KMS-11 (cell line): ENCODE measurements around the gene MAP7.

Experiments used
- H2AFZ ChIP-seq: fragments of 200-600 bp; sonication (generic); 2 replicates; pipeline ENCODE4 v1.6.1; 2016; ENCODE audit warnings: antibody characterized with exemption, mixed run types, low read depth
- H3K27ac ChIP-seq: fragments of 200-600 bp; sonication (generic); 2 replicates; pipeline ENCODE4 v1.6.1; 2016; ENCODE audit warnings: mild to moderate bottlenecking, mixed run types
- H3K27me3 ChIP-seq: fragments of 200-600 bp; sonication (generic); 2 replicates; pipeline ENCODE4 v1.6.1; 2017; ENCODE audit warnings: mild to moderate bottlenecking, low read depth, mixed run types, moderate library complexity; ENCODE audit not compliant: insufficient read depth
- H3K36me3 ChIP-seq: fragments of 200-600 bp; sonication (generic); 2 replicates; pipeline ENCODE4 v1.6.1; 2017; ENCODE audit warnings: mild to moderate bottlenecking, mixed run types; ENCODE audit not compliant: insufficient read depth
- H3K4me1 ChIP-seq: fragments of 200-600 bp; sonication (generic); 2 replicates; pipeline ENCODE4 v1.6.1; 2016; ENCODE audit warnings: mild to moderate bottlenecking, low read depth, mixed run types; ENCODE audit not compliant: poor library complexity, severe bottlenecking
- H3K4me2 ChIP-seq: fragments of 200-600 bp; sonication (generic); 2 replicates; pipeline ENCODE4 v1.7.0; 2016; ENCODE audit warnings: mild to moderate bottlenecking, mixed run types
- H3K4me3 ChIP-seq: fragments of 200-600 bp; sonication (generic); IDR thresholded peaks from 2 replicates; pipeline ENCODE4 v1.6.1; 2017; ENCODE audit warnings: low read depth, low read length, mixed read lengths; ENCODE audit not compliant: insufficient read depth
- H3K79me2 ChIP-seq: fragments of 200-600 bp; sonication (generic); 2 replicates; pipeline ENCODE4 v1.6.1; 2016; ENCODE audit warnings: low read depth, mixed run types; ENCODE audit not compliant: insufficient read depth
- H3K9ac ChIP-seq: fragments of 200-600 bp; sonication (generic); 2 replicates; pipeline ENCODE4 v1.6.1; 2016; ENCODE audit warnings: mild to moderate bottlenecking, mixed run types
- H4K20me1 ChIP-seq: fragments of 200-600 bp; sonication (generic); 2 replicates; pipeline ENCODE4 v1.6.1; 2016; ENCODE audit warnings: mild to moderate bottlenecking, mixed run types; ENCODE audit not compliant: insufficient read depth
- CTCF ChIP-seq: fragments of 200-600 bp; sonication (generic); conservative IDR thresholded peaks from 2 replicates; pipeline ENCODE4 v1.6.1; 2017; ENCODE audit warnings: low read depth, mild to moderate bottlenecking, antibody characterized with exemption, low read length, moderate library complexity, mixed read lengths

The MAP7 gene

GRCh38 chr6:136463743-136464142 lies 86.5 kb downstream of the MAP7 start:
- TF ChIP-seq CTCF = no peak
- Histone ChIP-seq H3K9ac (no peak overlapping the region), H2AFZ (peak overlapping the region; percentile 5; the same call in 1 of the 2 replicates), H3K27me3 (no peaks in the 10 kb centered on the region), H3K27ac (peak overlapping the region; percentile 10; the same call in 1 of the 2 replicates), H3K4me3 (no peak overlapping the region), H3K79me2 (no peaks in the 10 kb centered on the region), H3K4me1 (peaks cover 35% of the 10 kb centered on the region), H4K20me1 (no peaks in the 10 kb centered on the region), H3K4me2 (peak overlapping the region; percentile 79), H3K36me3 (no peaks in the 10 kb centered on the region)

GRCh38 chr6:136446579-136447187 lies 103.5 kb downstream of the MAP7 start:
- Histone ChIP-seq H3K79me2 (no peaks in the 10 kb centered on the region), H2AFZ (no peak overlapping the region), H3K4me3 (no peak overlapping the region), H3K4me1 (no peaks in the 10 kb centered on the region), H3K9ac (no peak overlapping the region), H4K20me1 (no peaks in the 10 kb centered on the region), H3K36me3 (no peaks in the 10 kb centered on the region), H3K27ac (no peak overlapping the region), H3K27me3 (no peaks in the 10 kb centered on the region), H3K4me2 (no peak overlapping the region)
- no peak for TF ChIP-seq CTCF

- Histone ChIP-seq H3K27me3 (no peaks in the 10 kb centered on the region), H3K4me1 (no peaks in the 10 kb centered on the region), H3K27ac (no peak overlapping the region), H3K4me2 (no peak overlapping the region), H3K79me2 (no peaks in the 10 kb centered on the region), H3K4me3 (no peak overlapping the region), H2AFZ (no peak overlapping the region), H3K36me3 (no peaks in the 10 kb centered on the region), H3K9ac (no peak overlapping the region), H4K20me1 (no peaks in the 10 kb centered on the region)
- no peak for TF ChIP-seq CTCF
Measured at GRCh38 chr6:136446145-136446544, 104.1 kb downstream of the MAP7 start.

GRCh38 chr6:136445063-136445462 lies 105.2 kb downstream of the MAP7 start:
- no peaks in the 10 kb centered on the region for H3K4me1 ChIP-seq
- no peaks in the 10 kb centered on the region for H4K20me1 ChIP-seq
- H2AFZ ChIP-seq = no peak overlapping the region
- H3K36me3 ChIP-seq = no peaks in the 10 kb centered on the region
- H3K9ac ChIP-seq = no peak overlapping the region
- TF ChIP-seq CTCF = no peak
- no peaks in the 10 kb centered on the region for H3K79me2 ChIP-seq
- H3K4me2 ChIP-seq = no peak overlapping the region
- H3K27me3 ChIP-seq = no peaks in the 10 kb centered on the region
- H3K27ac ChIP-seq = no peak overlapping the region
- H3K4me3 ChIP-seq = no peak overlapping the region
